ENCODE results near the gene FMNL1. TPM values are rescaled to one million over a fixed set of nuclear protein-coding genes. Genes with fewer than 3 reads are reported as not detected.

Gene FMNL1
- polyA plus RNA-seq, 1 experiment: 2.0 TPM

DNA sequence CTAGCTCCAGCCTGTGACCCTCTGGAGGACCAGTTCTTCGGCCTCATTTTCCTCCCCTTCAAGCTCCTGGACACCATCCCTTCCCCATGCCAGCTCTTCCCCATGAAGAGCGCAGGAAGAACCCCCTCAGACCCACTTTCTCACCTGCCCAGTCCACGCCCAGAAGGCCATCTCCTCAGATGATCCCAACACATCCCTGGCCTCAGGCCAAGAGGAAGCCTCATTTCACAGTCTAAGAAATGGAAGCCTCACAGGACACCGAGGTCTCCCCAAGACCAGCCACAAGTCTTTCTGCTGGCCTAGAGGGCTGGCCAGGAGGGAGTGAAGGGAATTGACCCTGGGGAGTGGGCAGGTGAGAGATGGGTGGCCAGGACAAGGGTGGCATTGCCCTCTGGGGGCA is 32.2 kb downstream of the FMNL1 start:
- no peaks in the 10 kb centered on the region for H3K27me3 ChIP-seq (ENCODE audit: control insufficient read depth, insufficient read depth, low read length)
- no peak for TF ChIP-seq CTCF (IDR thresholded peaks at IDR 0.05; ENCODE audit: insufficient read depth, low read depth, low read length)
- no peaks in the 10 kb centered on the region; the same call in 1 of the 2 replicates for H3K36me3 ChIP-seq (ENCODE audit: control insufficient read depth, insufficient read depth, low read length)
- CTCF ChIA-PET: interaction anchor here (1.5 kb wide), 1 partner anchor 141 kb away, joined by 5 read pairs; no protein-coding TSS in a partner anchor
- no peak overlapping the region for H3K4me3 ChIP-seq (ENCODE audit: low read depth, low read length)
- DNase-seq (ENCODE audit: low read depth): no peak
- POLR2A ChIA-PET: no interaction called here

DNA sequence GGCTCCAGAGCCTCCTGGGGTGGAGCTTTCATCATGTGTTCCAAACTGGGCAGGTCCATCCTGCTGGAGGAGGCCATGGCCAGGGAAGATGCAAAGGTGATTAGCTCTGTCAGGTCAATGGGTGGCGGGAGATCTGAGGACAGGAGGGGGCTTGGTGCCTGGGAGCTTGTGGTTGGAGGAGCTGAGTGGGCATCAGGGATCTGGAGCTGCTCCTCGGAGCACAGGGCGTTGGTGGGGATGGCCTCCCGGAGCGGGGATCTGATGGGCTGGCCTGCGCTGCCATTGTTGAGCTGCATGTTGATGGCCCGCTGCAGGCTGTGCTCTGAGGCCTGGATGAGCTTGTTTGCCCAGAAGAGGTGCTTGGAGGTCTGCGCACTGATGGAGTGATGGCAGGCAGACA is 33.7 kb downstream of the FMNL1 start:
- CTCF ChIA-PET: interaction anchor here (0.9 to 2.1 kb wide), 5 partner anchors 8 to 140 kb away, joined by 3 to 8 read pairs (median 3); partner anchors contain the start of gene ACBD4
- POLR2A ChIA-PET: no interaction called here
- DNase-seq (ENCODE audit: low read depth): no peak
- Histone ChIP-seq H3K4me3 (ENCODE audit: low read depth, low read length) (no peak overlapping the region), H3K27me3 (ENCODE audit: control insufficient read depth, insufficient read depth, low read length) (no peaks in the 10 kb centered on the region), H3K36me3 (ENCODE audit: control insufficient read depth, insufficient read depth, low read length) (no peaks in the 10 kb centered on the region)
- no peak for TF ChIP-seq CTCF (IDR thresholded peaks at IDR 0.05; ENCODE audit: insufficient read depth, low read depth, low read length)

GRCh38 chr17:45256114-45256966 is 34.7 kb downstream of the FMNL1 start:
- H3K27me3 ChIP-seq (ENCODE audit: control insufficient read depth, insufficient read depth, low read length): no peaks in the 10 kb centered on the region
- ChIA-PET CTCF (interaction anchor here (0.6 to 2.1 kb wide), 8 partner anchors 9 to 139 kb away, joined by 3 to 8 read pairs (median 4); no protein-coding TSS in a partner anchor), POLR2A (no interaction called here)
- no peak overlapping the region for H3K4me3 ChIP-seq (ENCODE audit: low read depth, low read length)
- DNase-seq (ENCODE audit: low read depth): no peak
- no peaks in the 10 kb centered on the region for H3K36me3 ChIP-seq (ENCODE audit: control insufficient read depth, insufficient read depth, low read length)
- no peak for TF ChIP-seq CTCF (IDR thresholded peaks at IDR 0.05; ENCODE audit: insufficient read depth, low read depth, low read length)

GRCh38 chr17:45257115-45257514 is 35.4 kb downstream of the FMNL1 start:
- TF ChIP-seq CTCF (IDR thresholded peaks at IDR 0.05; ENCODE audit: insufficient read depth, low read depth, low read length): no peak
- Histone ChIP-seq H3K4me3 (ENCODE audit: low read depth, low read length) (no peak overlapping the region), H3K27me3 (ENCODE audit: control insufficient read depth, insufficient read depth, low read length) (no peaks in the 10 kb centered on the region), H3K36me3 (ENCODE audit: control insufficient read depth, insufficient read depth, low read length) (no peaks in the 10 kb centered on the region; the same call in 1 of the 2 replicates)
- ChIA-PET CTCF (interaction anchor here (1.3 to 1.5 kb wide), 3 partner anchors 10 to 21 kb away, joined by 4 to 7 read pairs (median 4); no protein-coding TSS in a partner anchor), POLR2A (no interaction called here)
- no peak for DNase-seq (ENCODE audit: low read depth)

DNA sequence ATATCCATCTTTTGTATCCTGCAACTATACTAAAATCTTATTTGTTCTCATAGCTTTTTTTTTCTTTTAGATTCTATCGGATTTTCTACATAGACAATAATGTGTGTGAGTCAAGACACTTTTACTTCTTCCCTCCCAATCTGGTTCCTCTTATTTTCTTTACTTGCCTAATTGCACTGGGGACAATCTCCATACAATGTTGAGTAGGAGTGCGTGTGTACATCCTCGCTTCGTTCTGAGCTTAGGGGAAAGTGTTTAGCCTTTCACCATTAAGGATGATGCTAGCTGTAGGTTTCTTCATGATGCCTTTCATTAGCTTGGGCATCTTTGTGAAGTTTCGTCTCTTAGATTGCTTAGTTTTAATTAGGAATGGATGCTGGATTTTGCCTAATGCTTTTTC is 37.3 kb downstream of the FMNL1 start:
- no peak for TF ChIP-seq CTCF (IDR thresholded peaks at IDR 0.05; ENCODE audit: insufficient read depth, low read depth, low read length)
- POLR2A ChIA-PET: no interaction called here
- peaks cover 10% of the 10 kb centered on the region for H3K36me3 ChIP-seq (ENCODE audit: control insufficient read depth, insufficient read depth, low read length)
- DNase-seq (ENCODE audit: low read depth): no peak
- H3K4me3 ChIP-seq (ENCODE audit: low read depth, low read length): no peak overlapping the region
- no peaks in the 10 kb centered on the region for H3K27me3 ChIP-seq (ENCODE audit: control insufficient read depth, insufficient read depth, low read length)
- CTCF ChIA-PET: interaction anchor here (0.9 to 2.8 kb wide), 5 partner anchors 10 to 40 kb away, joined by 3 to 11 read pairs (median 5); no protein-coding TSS in a partner anchor

Measured in BJ (cell line).